GM21825 (cell line): Measurements from ENCODE around the gene LRMDA.

Source experiments
- ATAC-seq: cut with Tn5 transposase; IDR thresholded peaks from one replicate; pipeline ENCODE4 v1.9.1; 2021; ENCODE audit warnings: mild to moderate bottlenecking, moderate library complexity; ENCODE audit not compliant: unreplicated experiment

The LRMDA gene

DNA sequence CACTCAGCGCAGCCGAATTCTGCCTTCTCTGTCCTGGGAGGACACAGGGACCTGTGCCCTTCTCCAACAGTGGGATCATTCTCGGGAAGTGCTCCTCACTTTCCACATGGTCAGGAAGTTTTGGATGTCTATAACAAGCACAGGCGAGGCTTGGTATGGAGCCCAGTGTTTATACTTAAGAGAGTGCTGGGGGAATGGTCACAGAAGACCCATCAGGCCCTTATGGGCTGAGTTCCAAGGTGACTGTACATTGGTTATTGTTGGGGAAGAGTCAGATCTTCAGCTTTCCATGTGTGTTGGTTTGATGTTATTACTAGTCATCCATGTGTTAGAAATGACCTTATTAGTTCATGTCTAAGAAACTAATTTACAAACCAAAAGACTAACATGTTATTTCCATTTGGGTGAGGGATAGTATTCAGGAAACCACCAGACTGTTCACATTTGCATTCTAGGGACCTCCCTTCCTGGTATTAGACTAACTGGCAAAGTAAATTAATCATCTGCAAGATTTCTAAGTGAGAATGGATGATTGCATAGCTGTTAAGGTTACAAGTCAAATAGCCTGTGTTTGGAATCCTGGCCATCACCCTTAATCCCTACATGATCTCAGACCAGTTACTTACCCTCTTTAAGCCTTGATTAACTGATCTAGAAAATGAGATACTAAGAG lies 834.2 kb downstream of the LRMDA start:
- no peak for ATAC-seq

DNA sequence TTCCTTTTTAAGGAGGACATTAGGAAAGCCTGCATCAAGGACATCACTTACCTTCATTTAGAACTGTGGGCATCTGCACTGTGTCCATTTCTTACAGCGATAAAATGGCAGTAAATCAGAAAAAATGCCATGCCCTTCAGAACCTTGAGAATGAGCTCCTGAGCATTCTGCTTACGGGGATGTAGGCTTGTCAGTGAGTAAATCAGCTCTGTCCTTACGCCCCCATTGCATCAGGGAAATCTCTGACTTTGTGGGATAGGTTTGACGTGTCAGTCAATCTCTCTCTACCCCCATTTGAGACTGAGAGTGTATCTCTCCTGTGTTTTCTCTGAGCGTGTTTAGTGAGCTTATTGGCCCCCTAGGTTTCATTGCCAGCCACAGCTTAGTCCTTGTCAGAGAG lies 837.1 kb downstream of the LRMDA start:
- ATAC-seq, result no peak

DNA sequence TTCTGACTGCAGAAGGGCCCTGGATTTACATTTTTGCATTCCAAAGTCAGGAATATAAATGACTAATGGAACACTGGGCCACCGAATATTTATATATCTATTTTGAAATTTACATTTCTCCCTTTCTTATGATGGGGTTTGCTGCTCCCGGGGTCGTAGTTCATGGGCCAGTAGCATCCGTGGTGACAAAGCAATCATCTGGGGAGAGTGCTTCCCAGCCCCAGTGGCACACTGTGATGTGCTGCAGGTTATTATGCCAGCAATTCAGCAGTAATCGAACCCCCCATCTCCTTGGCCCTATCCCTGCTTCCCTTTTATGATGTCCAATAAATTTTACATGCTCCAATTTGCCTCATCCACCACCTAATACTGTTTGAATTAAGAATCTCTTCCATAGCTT lies 837.5 kb downstream of the LRMDA start:
- ATAC-seq, result no peak

DNA sequence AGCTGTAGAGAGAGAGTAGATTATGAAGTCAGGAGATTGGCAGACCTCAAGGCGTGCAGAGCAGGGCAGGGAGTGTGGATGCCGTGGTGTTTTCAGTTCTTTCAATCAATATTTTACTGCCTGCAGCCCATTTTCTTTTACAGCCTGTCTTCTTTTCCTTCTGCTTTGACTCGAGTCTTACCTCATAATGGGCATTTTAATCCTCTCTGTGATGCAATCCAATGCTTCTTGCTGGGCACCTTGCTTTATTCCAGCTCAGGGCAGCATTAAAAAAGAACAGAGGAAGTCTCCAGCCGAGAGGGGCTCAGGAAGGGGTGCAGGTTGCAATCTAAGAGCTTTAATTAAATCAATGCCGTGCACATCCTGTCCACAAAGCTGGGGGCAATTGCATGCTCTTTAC lies 839.0 kb downstream of the LRMDA start:
- no peak for ATAC-seq

DNA sequence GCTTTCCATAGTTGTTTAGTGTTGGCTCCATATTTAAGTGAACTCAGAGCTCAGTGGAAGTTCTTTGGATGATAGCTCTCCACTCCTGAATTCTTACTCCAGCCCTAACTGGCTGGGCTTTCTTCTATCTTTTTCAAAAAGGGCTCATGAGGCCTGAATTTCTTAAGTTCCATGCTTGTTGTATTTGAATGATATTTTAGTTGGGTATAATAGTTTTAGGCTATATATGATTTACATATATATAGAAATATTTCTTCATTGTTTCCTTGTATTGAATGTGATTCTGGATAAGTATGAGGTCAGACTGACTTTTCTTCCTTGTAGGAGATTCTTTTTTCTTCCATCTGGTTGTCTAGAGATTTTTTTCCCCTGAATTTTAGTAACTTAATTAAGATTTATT lies 843.5 kb downstream of the LRMDA start:
- ATAC-seq, result no peak

DNA sequence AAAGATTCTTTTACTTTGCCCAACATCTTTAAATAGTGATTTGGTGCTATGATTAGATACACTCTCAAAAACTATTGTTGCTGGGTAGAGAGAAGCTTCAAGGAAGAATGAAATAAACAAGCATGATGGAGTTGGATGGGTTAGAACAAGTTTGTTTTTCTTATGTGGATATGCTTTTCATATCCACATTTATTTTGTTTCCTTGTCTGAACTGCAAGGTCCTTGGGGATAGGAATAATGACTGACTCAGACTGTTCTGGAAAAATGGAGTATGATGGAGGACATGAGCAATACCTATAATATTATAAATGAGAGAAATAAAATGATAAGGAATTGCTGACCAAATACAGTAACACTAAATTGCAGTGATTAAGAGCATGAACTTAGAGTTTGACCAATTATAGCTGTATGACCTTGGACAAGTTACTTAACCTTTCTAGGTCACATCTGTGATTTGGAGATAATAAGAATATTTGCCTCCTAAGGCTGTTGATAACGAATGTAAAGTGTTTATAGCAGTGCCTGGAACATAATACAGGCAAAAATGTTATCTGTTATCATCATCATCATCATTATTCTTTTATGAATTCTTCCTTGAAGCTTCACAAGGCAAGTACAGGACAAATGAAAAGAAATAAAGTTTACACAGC lies 847.5 kb downstream of the LRMDA start:
- no peak for ATAC-seq

DNA sequence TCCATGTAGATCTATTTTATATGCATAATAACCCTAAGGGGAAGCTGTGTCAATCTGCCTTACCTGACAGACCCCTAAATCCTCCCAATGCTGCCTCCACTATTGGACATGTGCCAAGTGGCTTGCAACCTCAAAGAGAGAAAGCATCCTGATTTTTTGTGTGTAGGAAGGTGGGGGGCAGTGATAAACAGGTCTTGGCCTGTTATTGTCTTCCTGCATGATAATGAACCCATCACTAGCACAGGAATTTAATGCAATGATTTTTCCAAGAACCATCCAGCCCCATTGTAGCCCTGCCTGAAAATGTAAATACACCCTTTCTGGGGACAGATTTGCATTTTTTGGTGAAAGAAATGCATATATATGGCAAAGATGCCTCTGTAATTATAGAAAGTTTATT lies 850.2 kb downstream of the LRMDA start:
- no peak for ATAC-seq

DNA sequence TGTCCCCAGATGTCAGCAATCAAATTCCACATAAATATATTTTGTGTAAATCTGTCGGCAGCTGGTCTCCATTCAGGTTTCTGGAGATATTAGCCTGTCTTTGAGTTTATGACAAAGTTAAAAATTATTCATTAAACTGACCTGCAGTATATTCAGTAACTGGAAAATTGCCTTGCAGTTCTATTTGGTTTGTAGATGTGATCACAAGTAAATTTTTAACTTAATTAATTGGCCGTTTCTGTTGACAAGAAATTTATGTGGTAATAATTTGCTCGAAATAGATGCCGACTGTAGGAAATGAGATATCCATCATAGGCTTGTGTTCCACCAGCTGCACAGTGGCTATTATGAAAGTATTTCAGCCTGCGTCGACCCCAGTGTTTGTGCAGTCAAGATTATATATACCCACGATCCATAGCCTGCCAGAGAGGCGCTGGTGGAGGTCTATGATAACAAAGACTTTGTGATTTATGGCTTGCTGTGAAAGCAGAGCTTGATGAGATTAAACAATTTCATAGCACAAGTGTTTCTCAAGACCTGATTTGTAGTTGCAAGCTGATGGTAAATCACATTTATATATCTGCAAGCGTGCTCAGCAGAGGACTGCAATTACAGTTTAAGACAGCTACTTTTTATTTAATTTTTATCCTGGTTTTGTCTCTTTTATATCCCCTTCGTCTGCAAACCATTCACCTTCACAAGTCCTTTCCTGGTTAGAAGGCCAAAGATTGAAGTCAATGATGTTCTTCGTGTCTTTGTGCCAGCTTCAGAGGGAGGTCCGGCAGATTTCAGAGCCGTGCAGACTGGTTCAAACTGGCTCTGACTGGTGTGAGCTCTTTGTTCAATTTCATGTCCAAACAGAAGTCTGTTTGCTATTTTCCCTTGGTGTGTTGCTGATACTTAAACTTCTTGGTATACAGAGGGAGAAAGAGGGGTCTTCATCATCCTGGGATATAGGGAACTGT lies 850.9 kb downstream of the LRMDA start:
- no peak for ATAC-seq

DNA sequence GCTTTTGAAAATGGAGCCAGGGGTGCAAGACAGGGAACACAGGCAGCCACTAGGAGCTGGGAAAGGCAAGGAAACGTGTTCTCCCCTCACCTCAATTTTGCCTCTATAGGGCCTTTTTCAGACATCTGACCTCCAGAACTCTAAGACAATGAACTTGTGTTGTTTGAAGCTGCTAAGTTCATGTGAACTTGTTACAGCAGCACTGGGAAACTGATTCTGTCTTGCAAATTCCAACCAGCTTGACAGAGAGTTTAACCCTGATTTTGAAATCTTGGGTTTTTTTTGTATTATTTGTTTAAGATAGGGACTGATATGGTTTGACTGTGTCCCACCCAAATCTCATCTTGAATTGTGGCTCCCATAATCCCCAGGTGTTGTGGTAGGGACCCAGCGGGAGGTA lies 852.9 kb downstream of the LRMDA start:
- no peak for ATAC-seq

DNA sequence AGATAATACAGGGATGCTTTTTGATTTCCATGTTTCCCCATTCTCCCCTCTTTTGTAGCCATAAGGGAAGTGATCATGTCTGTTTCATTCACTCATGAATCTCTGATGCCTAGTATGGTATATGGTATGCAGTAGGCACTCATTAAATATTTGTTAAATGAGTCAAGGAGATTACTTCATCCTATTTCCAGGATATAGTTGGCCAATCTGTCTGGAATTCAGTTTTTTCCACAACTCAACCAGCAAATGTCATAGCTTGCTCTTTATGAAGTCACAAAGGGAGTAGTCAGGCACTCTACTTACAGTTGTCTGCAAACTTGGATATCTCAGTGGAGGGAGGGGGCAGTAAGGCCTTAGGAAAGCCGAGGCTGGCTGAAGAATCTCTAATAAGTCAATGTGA lies 853.6 kb downstream of the LRMDA start:
- no peak for ATAC-seq

DNA sequence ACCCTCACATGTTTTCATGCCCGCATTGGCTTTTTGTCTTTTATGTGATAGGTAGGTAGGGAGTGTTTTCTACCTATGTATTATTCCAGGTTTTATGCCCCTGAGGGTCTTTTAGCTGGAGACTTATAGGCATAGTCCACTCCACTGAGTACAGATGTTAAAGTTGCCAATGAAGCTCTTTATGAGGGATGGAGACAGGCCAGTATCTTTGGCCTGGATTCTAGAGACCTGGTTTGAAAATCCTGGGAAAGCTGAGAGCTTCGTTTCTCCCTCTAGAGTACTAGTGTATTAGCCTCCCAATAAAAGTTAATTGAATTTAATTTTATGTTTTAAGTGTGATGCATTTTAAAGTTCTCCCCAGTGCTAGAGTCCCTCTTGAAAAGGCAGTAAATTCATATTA lies 854.1 kb downstream of the LRMDA start:
- no peak for ATAC-seq

DNA sequence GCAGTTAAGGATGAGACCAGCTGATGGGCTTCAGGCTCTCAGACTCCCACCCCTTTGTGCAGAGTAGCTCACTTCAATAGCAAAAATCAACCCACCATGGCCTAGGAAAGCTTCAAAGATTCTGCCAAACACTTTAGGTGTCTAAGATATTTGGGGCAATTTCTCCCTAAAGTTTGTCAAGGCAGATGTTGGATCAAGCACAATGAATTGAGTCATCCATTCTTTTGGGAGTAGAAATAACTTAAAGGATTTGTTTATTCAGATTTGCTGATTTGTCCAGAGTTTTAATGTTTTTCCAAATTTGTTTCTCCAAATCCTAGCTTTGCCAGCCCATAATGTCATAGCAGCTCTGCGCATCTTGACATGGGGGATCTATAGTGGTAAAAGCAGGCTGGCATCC lies 855.1 kb downstream of the LRMDA start:
- ATAC-seq, result no peak

DNA sequence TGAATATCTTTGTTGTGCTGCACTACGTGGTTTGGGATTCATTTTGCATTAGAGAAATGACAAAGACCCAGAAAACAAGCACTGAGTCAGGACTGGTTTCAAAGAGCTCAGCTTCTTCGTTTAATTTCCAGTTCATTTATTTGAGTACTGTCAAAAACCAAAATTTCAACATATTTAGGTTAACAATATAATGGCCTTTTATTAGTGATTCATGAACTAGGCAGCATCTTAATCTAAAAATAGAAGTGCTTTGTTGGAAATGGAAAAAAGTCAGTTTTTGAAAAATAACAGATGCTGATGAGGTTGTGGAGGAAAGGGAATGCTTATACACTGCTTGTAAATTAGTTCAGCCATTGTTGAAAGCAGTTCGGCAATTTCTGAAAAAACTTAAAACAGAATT lies 856.4 kb downstream of the LRMDA start:
- ATAC-seq, result no peak

DNA sequence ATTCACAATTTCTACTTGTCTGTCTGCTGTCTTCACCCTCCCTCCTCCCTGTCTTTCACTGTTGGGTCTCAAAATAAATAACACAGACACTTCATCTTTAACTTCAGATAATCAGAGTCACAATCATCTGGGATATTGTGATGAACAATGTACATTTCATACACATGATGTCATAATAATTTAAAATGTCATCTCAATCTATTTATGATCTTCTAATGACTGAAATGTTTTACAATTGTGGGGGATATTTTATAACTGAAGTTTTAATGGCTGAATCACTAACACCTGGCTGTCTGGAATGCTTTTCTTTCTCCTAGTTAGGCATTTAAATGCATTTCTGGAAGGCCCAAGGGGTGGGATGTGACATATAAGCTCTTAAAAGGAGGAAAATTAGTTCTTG lies 859.8 kb downstream of the LRMDA start:
- ATAC-seq, result no peak

DNA sequence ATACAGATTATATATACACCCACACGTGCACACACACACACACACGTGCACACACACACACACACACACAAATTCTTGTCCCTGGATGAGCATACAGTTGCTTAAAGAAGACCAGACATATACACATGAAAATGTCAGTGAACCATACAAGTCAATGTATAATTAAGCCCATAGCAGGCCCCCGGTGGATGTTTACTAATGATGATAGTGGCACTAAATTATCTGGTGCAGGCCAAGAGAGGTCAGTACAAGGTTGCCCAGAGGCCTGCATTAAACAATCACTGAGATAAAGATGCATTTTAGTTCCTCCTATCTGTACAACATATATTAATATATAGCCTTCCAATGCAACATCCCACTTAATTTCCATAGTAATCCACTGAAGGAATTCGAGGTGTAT lies 860.5 kb downstream of the LRMDA start:
- ATAC-seq, result no peak

DNA sequence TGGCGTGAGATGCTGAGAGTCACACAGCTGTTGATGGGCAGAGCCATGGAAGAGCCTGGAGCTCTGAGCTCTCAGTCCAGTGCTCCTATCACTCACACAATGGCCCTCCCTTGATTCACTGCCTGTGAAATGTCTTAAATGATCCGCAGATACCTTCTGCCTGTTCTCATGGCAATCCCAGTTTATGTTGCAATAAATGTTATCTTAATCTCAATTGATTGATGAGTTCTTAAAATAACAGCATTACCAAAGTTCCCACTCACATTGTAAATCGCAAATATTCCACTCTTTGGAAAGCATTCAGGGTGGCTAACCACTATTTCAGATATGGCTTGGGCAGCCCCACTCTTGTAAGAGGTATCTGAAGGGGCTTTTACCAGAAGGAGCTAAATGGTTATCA lies 865.5 kb downstream of the LRMDA start:
- ATAC-seq, result no peak

DNA sequence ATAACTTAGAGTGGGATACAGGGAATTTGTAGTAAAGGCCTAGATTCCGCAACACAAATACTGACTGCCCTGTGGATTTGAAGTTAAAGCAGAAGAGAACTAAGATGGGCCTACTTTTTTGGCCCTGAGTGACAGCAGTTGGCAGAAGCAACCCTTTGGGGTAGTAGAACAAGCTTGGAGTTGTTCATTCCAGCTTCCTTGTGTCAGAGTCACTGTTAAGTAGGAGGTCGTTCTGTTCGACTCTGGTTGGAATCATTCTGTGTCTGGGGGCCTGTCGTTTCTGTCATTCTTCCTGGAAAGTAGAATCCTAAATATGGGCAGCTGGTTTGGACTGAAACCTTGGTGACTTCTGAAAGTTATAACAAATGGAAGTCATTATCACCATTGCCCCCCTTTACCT lies 865.9 kb downstream of the LRMDA start:
- ATAC-seq, result no peak

DNA sequence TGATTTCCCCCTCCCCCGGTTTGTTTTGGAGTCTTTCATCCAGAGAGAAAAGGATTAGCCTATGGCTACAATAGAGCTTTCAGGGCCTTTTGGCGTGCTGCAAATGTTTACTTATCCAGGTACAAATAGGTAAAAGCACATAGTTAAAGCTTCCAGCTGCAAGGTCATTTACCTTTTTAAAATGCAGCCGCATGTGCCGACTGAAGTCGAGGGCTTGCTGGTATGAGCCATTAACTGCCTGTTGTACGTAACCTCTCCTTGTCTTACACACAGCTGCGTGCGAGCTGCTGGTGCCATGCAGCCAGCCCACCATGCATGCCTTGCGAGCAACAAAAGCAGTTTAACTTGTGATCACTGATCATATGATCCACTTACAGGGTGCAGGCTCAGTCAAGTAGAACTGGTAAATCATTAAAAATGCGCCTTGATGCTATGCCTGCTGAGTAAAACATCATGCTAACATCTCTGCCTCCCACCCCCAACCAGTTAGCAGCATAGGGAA lies 866.4 kb downstream of the LRMDA start:
- no peak for ATAC-seq

DNA sequence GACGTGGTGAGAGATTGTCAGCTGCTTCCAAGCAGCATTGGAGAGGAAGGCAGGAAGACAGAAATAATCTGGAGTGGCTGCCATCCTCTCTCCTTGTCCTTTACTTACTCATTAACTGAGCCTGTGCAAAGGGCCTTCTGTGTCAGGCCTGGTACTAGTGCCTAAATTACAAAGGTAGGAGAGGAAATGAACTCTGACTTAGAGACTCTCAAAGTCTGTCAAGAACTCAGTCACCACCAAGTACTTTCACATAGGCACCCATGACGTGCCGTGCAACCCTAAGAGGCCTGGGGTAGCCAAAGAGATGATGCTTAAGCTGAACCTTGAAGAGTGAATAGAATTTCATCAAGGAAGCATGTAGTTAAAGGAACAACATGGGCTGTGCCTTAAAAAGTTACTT lies 866.9 kb downstream of the LRMDA start:
- ATAC-seq, result no peak

DNA sequence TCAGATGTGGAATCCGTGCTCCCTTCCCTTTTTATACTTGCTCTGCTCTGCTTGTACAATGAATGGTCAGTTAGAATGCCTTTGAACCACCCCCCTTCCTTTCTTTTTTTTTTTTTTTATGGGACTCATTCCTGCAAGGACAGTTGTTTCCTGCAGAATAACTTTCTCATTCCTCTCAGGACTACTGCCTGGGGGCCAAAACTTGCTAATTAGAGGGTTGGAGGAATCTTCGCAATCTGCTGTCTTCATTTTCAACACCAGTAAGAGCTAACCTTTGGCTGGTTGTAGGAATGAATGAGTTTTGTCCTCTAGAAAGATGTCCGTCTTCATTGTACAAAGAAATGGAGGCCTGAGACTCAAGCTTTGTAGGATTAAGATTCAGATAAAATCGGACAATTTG lies 868.1 kb downstream of the LRMDA start:
- no peak for ATAC-seq

DNA sequence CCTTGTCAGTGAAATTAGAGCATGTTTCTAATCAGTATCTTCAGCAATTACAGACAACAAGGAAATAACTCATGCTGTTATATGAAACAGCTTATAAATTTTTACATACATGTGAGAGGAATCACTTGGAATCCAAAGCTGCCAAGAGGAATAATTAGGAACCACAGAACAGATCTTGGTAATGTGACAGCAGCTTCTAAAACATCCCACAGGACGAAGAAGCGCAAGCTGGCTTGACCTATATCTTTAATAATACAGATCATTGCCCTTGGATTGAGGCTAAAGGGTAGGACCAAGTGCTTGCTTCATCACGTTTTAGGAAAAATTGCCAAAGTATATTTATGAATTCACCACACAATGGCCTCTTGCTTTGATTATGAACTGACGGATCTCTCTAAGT lies 869.8 kb downstream of the LRMDA start:
- no peak for ATAC-seq

DNA sequence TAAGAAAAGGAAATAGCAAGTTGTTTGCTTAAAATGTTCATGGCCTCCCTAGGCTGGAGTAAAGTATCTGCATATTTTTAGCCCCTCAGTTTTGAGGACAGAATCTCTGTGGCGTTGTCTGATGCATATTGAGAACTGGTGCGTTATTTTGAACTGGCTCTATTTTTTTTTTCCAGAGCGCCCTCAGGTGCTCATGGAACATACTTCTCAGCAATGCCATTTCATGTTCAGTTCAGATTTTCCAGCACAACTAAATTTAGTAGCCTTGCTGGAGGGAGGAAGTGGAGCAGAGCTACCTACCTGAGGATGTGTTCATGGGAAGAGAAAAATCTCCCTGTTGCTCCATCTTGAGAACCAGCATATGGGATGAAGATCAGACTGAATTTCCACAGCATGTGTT lies 870.5 kb downstream of the LRMDA start:
- ATAC-seq, result no peak
